Duodenal mucosa (tissue), 2 donors: Measurements from ENCODE around the gene C14orf93.

ENCODE experiments used
- H3K27ac ChIP-seq: one replicate; pipeline ENCODE4 v1.7.0; 2013; ENCODE audit warnings: low read depth, low read length
- H3K27me3 ChIP-seq, 2 donors: one replicate each; pipeline ENCODE4 v1.7.0; 2013; ENCODE audit warnings: low read length in 2 of 2, control low read depth in 1 of 2; ENCODE audit not compliant: insufficient read depth in 2 of 2, control insufficient read depth in 1 of 2
- H3K36me3 ChIP-seq, 2 donors: one replicate each; pipeline ENCODE4 v1.7.0; 2013; ENCODE audit warnings: low read length in 2 of 2, control low read depth in 1 of 2; ENCODE audit not compliant: insufficient read depth in 2 of 2, control insufficient read depth in 1 of 2
- H3K4me1 ChIP-seq, 2 donors: one replicate each; pipeline ENCODE4 v1.7.0; 2013; ENCODE audit warnings: low read length in 2 of 2, control low read depth in 1 of 2; ENCODE audit not compliant: insufficient read depth in 2 of 2, control insufficient read depth in 1 of 2
- H3K4me3 ChIP-seq, 2 donors: one replicate each; pipeline ENCODE4 v1.7.0; 2013; ENCODE audit warnings: low read length in 2 of 2, low read depth in 1 of 2
- H3K9ac ChIP-seq, 2 donors: one replicate each; pipeline ENCODE4 v1.7.0; 2013; ENCODE audit warnings: low read length in 2 of 2, low read depth in 1 of 2
- H3K9me3 ChIP-seq, 2 donors: one replicate each; pipeline ENCODE4 v1.7.0; 2013; ENCODE audit warnings: low read length in 2 of 2, control low read depth in 1 of 2; ENCODE audit not compliant: control insufficient read depth in 1 of 2

The C14orf93 gene

DNA sequence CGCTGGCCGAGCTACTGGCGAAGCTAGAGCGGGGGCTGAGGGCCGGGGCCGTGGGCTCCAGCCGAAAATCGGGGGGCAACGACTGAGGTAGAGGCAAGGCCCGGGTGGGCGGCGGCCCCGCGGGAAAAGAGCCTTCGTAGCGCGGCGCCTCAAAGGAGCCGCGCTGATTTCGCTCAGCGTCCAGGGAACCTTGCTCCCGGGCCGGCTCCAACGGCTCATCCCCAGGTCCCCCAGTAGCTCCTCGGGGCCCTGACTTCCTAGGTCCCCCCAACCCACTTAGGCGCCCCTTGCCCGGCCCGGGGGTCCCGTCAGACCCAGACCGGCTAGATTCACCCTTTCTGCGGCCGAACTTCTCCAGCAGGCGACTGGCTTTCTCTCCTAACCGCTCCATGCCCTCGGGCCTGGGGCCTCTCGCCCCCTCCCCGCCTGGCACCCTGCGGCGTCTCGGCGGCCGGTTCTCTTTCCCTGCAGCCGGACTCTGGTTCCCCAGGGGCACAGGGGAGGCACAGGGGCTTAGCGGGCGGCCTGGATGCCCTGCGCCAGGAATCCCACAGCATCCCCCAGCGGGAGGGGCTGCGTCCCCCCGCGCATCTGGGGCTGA is 28.0 kb downstream of the C14orf93 start:
- peak overlapping the region; percentile 24 to 51 for H3K9ac ChIP-seq
- H3K4me3 ChIP-seq = peak overlapping the region; percentile 72 to 95
- peaks cover 0 to under 1% of the 10 kb centered on the region in 2 donors for H3K36me3 ChIP-seq
- H3K9me3 ChIP-seq = no peaks in the 10 kb centered on the region
- H3K4me1 ChIP-seq = peaks cover 40 to 44% of the 10 kb centered on the region in 2 donors
- peak overlapping the region; percentile 27 for H3K27ac ChIP-seq
- peaks cover 6 to 12% of the 10 kb centered on the region in 2 donors for H3K27me3 ChIP-seq

- peak overlapping the region in 1 of 2 donors; percentile 51 for H3K9ac ChIP-seq
- peak overlapping the region; percentile 42 to 95 for H3K4me3 ChIP-seq
- H3K36me3 ChIP-seq = no peaks in the 10 kb centered on the region
- H3K27ac ChIP-seq = no peak overlapping the region
- H3K4me1 ChIP-seq = peaks cover 47 to 51% of the 10 kb centered on the region in 2 donors
- H3K9me3 ChIP-seq = no peaks in the 10 kb centered on the region
- H3K27me3 ChIP-seq = peaks cover 6 to 12% of the 10 kb centered on the region in 2 donors
Observed at GRCh38 chr14:22981090-22981875, 28.7 kb downstream of the C14orf93 start.

- H3K4me3 ChIP-seq = peak overlapping the region; percentile 42 to 59
- peaks cover 48 to 54% of the 10 kb centered on the region in 2 donors for H3K4me1 ChIP-seq
- H3K9ac ChIP-seq = peak overlapping the region in 1 of 2 donors; percentile 21
- no peaks in the 10 kb centered on the region for H3K9me3 ChIP-seq
- H3K27me3 ChIP-seq = peaks cover 6 to 12% of the 10 kb centered on the region in 2 donors
- H3K27ac ChIP-seq = no peak overlapping the region
- H3K36me3 ChIP-seq = no peaks in the 10 kb centered on the region
Observed at GRCh38 chr14:22980672-22981089, 29.3 kb downstream of the C14orf93 start.

GRCh38 chr14:22979748-22980392 is 30.1 kb downstream of the C14orf93 start:
- H3K27me3 ChIP-seq = peaks cover 6 to 12% of the 10 kb centered on the region in 2 donors
- no peaks in the 10 kb centered on the region for H3K9me3 ChIP-seq
- peaks cover 48 to 54% of the 10 kb centered on the region in 2 donors for H3K4me1 ChIP-seq
- no peaks in the 10 kb centered on the region for H3K36me3 ChIP-seq
- peak overlapping the region in 1 of 2 donors; percentile 23 for H3K4me3 ChIP-seq
- H3K27ac ChIP-seq = no peak overlapping the region
- no peak overlapping the region for H3K9ac ChIP-seq

- no peak overlapping the region for H3K4me3 ChIP-seq
- no peak overlapping the region for H3K27ac ChIP-seq
- peaks cover 48 to 54% of the 10 kb centered on the region in 2 donors for H3K4me1 ChIP-seq
Observed at GRCh38 chr14:22978981-22979671, 30.8 kb downstream of the C14orf93 start.

GRCh38 chr14:22978487-22978837 is 31.5 kb downstream of the C14orf93 start:
- Histone ChIP-seq H3K36me3 (no peaks in the 10 kb centered on the region), H3K9ac (no peak overlapping the region), H3K27ac (no peak overlapping the region), H3K4me1 (peaks cover 47 to 54% of the 10 kb centered on the region in 2 donors), H3K9me3 (no peaks in the 10 kb centered on the region), H3K4me3 (no peak overlapping the region), H3K27me3 (peaks cover 6 to 12% of the 10 kb centered on the region in 2 donors)

More at GRCh38 chr14:22978981-22979671, 30.8 kb downstream of the C14orf93 start:
- Histone ChIP-seq H3K9me3 (no peaks in the 10 kb centered on the region), H3K9ac (no peak overlapping the region), H3K36me3 (no peaks in the 10 kb centered on the region), H3K27me3 (peaks cover 6 to 12% of the 10 kb centered on the region in 2 donors)

GRCh38 chr14:22977684-22978486 is 32.1 kb downstream of the C14orf93 start:
- no peak overlapping the region for H3K9ac ChIP-seq
- no peak overlapping the region for H3K4me3 ChIP-seq
- H3K36me3 ChIP-seq = no peaks in the 10 kb centered on the region
- H3K4me1 ChIP-seq = peaks cover 42 to 49% of the 10 kb centered on the region in 2 donors
- peaks cover 6 to 12% of the 10 kb centered on the region in 2 donors for H3K27me3 ChIP-seq
- no peaks in the 10 kb centered on the region for H3K9me3 ChIP-seq
- no peak overlapping the region for H3K27ac ChIP-seq

- Histone ChIP-seq H3K4me1 (peaks cover 41 to 47% of the 10 kb centered on the region in 2 donors), H3K9ac (no peak overlapping the region), H3K27ac (no peak overlapping the region), H3K36me3 (no peaks in the 10 kb centered on the region), H3K27me3 (peaks cover 6 to 12% of the 10 kb centered on the region in 2 donors), H3K9me3 (no peaks in the 10 kb centered on the region), H3K4me3 (no peak overlapping the region)
Observed at GRCh38 chr14:22977434-22977683, 32.6 kb downstream of the C14orf93 start.

GRCh38 chr14:22976620-22977433 is 33.1 kb downstream of the C14orf93 start:
- Histone ChIP-seq H3K9me3 (no peaks in the 10 kb centered on the region), H3K9ac (no peak overlapping the region), H3K27me3 (peaks cover 5 to 10% of the 10 kb centered on the region in 2 donors), H3K4me1 (peaks cover 41 to 42% of the 10 kb centered on the region in 2 donors), H3K36me3 (no peaks in the 10 kb centered on the region), H3K27ac (no peak overlapping the region), H3K4me3 (no peak overlapping the region)
